ENCODE results near the gene RFESD. TPM values are rescaled to one million over a fixed set of nuclear protein-coding genes. Genes with fewer than 3 reads are reported as not detected.

RFESD gene
- total and polyA plus RNA-seq, 2 of the 4 experiments (the other 2 are of a cell fraction): 1.5 to 2.7 TPM

DNA sequence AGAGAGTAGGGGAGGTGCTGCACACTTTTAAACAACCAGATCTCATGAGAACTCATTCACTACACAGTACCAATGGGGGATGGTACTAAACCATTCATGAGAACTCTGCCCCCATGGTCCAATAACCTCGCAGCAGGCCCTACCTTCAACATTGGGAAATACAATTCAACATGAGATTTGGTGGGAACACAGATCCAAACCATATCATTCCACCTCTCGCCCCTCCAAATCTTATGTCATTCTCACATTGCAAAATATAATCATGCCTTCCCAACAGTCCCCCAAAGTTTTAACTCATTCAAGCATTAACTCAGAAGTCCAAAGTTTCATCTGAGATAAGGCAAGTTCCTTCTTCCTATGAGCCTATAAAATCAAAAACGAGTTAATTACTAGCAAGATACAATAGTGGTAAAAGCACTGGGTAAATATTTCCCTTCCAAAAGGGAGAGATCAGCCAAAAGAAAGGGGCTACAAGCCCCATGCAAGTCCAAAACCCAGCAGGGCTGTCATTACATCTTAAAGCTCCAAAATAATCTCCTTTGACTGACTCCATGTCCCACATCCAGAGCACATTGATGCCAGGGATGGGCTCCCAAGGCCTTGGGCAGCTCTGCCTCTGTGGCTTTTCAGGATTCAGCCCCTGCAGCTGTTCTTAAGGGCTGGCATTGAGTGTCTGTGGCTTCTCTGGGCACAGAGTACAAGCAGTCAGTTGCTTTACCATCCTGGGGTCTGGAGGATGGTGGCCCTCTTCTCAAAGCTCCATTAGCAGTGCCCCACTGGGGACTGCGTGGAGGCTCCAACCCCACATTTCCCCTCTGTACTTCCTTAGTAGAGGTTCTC, 18.4 kb upstream of the RFESD start:
- no peak for ATAC-seq (ENCODE audit: low read depth)
- no peak overlapping the region for H2AK9ac ChIP-seq (replicated peaks; ENCODE audit: low read depth, low read length, poor library complexity)
- H3K36me3 ChIP-seq (ENCODE audit: control insufficient read depth, insufficient read depth, low read length): no peaks in the 10 kb centered on the region
- ChIA-PET CTCF (no interaction called here), POLR2A (ENCODE audit: unreplicated experiment) (no interaction called here)
- no peaks in the 10 kb centered on the region for H3K27me3 ChIP-seq (ENCODE audit: control insufficient read depth, insufficient read depth, low read length)
- dilution Hi-C loops (cut with HindIII; ENCODE audit: low sequenced_read_pairs, unreplicated experiment) (no loop called here), in situ Hi-C loops (cut with MboI; ENCODE audit: low sequenced_read_pairs) (loop anchor here (25.0 kb wide), 1 partner anchor 684 kb away; no protein-coding TSS in a partner anchor), intact Hi-C loops (cut with micrococcal nuclease) (no loop called here)
- no peak overlapping the region for H3K18ac ChIP-seq (ENCODE audit: low read depth, low read length)
- H3K56ac ChIP-seq (ENCODE audit: extremely low read depth, insufficient read depth, low read length): no peak overlapping the region
- H3K9me1 ChIP-seq (ENCODE audit: insufficient read depth, low read length): peaks cover 3% of the 10 kb centered on the region; the same call in 1 of the 2 replicates
- H2AFZ ChIP-seq (replicated peaks; ENCODE audit: low read length, poor library complexity): no peak overlapping the region
- no peaks in the 10 kb centered on the region for H4K20me1 ChIP-seq (ENCODE audit: insufficient read depth, low read length)
- TF ChIP-seq RCOR1 (IDR thresholded peaks at IDR 0.05; ENCODE audit: insufficient replicate concordance, low read length) (no peak), RFX5 (IDR thresholded peaks at IDR 0.05; ENCODE audit: low read depth, low read length) (no peak), FOS (IDR thresholded peaks at IDR 0.05; ENCODE audit: low read depth, low read length) (no peak), MAFK (IDR thresholded peaks at IDR 0.05; ENCODE audit: low read depth, low read length) (no peak), CHD1 (IDR thresholded peaks at IDR 0.05; ENCODE audit: low read depth, low read length) (no peak), NFE2L2 (IDR thresholded peaks at IDR 0.05; ENCODE audit: low read depth, low read length) (no peak), MAZ (IDR thresholded peaks at IDR 0.05; ENCODE audit: borderline replicate concordance, low read depth, low read length) (no peak), CEBPB (IDR thresholded peaks at IDR 0.05; ENCODE audit: low read depth, low read length) (no peak), POLR2A (IDR thresholded peaks at IDR 0.05; ENCODE audit: low read depth, low read length) (no peak), ELK1 (IDR thresholded peaks at IDR 0.05; ENCODE audit: borderline replicate concordance, low read depth, low read length) (no peak), SMC3 (IDR thresholded peaks at IDR 0.05; ENCODE audit: low read depth, low read length) (no peak), RAD21 (IDR thresholded peaks at IDR 0.05; ENCODE audit: low read length) (no peak)
- TF ChIP-seq, protein P1, sequence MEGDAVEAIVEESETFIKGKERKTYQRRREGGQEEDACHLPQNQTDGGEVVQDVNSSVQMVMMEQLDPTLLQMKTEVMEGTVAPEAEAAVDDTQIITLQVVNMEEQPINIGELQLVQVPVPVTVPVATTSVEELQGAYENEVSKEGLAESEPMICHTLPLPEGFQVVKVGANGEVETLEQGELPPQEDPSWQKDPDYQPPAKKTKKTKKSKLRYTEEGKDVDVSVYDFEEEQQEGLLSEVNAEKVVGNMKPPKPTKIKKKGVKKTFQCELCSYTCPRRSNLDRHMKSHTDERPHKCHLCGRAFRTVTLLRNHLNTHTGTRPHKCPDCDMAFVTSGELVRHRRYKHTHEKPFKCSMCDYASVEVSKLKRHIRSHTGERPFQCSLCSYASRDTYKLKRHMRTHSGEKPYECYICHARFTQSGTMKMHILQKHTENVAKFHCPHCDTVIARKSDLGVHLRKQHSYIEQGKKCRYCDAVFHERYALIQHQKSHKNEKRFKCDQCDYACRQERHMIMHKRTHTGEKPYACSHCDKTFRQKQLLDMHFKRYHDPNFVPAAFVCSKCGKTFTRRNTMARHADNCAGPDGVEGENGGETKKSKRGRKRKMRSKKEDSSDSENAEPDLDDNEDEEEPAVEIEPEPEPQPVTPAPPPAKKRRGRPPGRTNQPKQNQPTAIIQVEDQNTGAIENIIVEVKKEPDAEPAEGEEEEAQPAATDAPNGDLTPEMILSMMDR (conservative IDR thresholded peaks at IDR 0.05; ENCODE audit: low read depth, low read length): no peak
- no peak for DNase-seq
- no peak overlapping the region for H4K8ac ChIP-seq (ENCODE audit: low read depth in 2 of 2, low read length in 2 of 2)
- H3K27ac ChIP-seq (ENCODE audit: insufficient read depth, low read length): no peak overlapping the region
- no peaks in the 10 kb centered on the region for H3K79me1 ChIP-seq (ENCODE audit: low read depth in 1 of 2, low read length in 2 of 2)
- no peak overlapping the region for H2BK20ac ChIP-seq (ENCODE audit: low read depth, low read length)
- no peak overlapping the region for H3K4me2 ChIP-seq (ENCODE audit: low read depth, low read length)
- peaks cover 6% of the 10 kb centered on the region for H3K4me1 ChIP-seq (ENCODE audit: control insufficient read depth, insufficient read depth, low read length)
- no peak overlapping the region for H3K23ac ChIP-seq (ENCODE audit: low read depth, low read length)
- H3K4ac ChIP-seq (ENCODE audit: low read depth, low read length): no peak overlapping the region
- no peak overlapping the region for H4K5ac ChIP-seq (ENCODE audit: low read depth, low read length)
- H3K9ac ChIP-seq (ENCODE audit: low read depth, low read length): no peak overlapping the region
- H2BK120ac ChIP-seq (ENCODE audit: low read depth, low read length): no peak overlapping the region
- no TSS peak for BruUV-seq (replicated peaks)
- no peak overlapping the region for H3K4me3 ChIP-seq (ENCODE audit: insufficient read depth, low read depth, low read length)
- no peak overlapping the region for H2BK15ac ChIP-seq (ENCODE audit: low read depth, low read length)
- H3K14ac ChIP-seq (replicated peaks; ENCODE audit: low read depth, low read length): no peak overlapping the region
- no peak overlapping the region for H2BK5ac ChIP-seq (ENCODE audit: low read depth, low read length, poor library complexity, severe bottlenecking)
- WGBS, 2 experiments (ENCODE audit: extremely low coverage in 2 of 2, insufficient read length in 1 of 2): 86% methylated on average over 2 of the region's 4 CpGs; no CpG with 5 or more reads in 1 of the 2 experiments
- peak overlapping the region; percentile 23; the same call in 1 of the 2 replicates for H2AK5ac ChIP-seq (ENCODE audit: low read depth, low read length)
- no peak overlapping the region for H4K91ac ChIP-seq (ENCODE audit: insufficient read depth, low read depth, low read length)
- H3K9me3 ChIP-seq (ENCODE audit: control insufficient read depth, insufficient read depth, low read length): no peaks in the 10 kb centered on the region

All from IMR-90 (cell line).